H9 (cell line): Measurements from ENCODE around the gene RFT1. TPM values are rescaled to one million over a fixed set of nuclear protein-coding genes. Genes with fewer than 3 reads are reported as not detected.

Experiments used
- DNase-seq: peaks from one replicate; pipeline ENCODE4 v3.0.0-alpha.2; 2017
- H2AFZ ChIP-seq: one replicate; pipeline ENCODE4 v1.6.1; 2013; ENCODE audit warnings: mild to moderate bottlenecking, low read length, control low read depth, moderate library complexity
- H2AK5ac ChIP-seq: 2 replicates; pipeline ENCODE4 v1.6.1; 2013; ENCODE audit warnings: low read length, control low read depth, mixed read lengths; ENCODE audit not compliant: insufficient read length
- H2BK120ac ChIP-seq: one replicate; pipeline ENCODE4 v1.6.1; 2013; ENCODE audit warnings: low read depth, mild to moderate bottlenecking, low read length, control low read depth, inconsistent platforms; ENCODE audit not compliant: poor library complexity, severe bottlenecking
- H2BK12ac ChIP-seq: 2 replicates; pipeline ENCODE4 v1.6.1; 2013; ENCODE audit warnings: low read length, control low read depth, mixed read lengths, low read depth; ENCODE audit not compliant: insufficient read length
- H2BK15ac ChIP-seq: 2 replicates; pipeline ENCODE4 v1.6.1; 2013; ENCODE audit warnings: low read depth, low read length, control low read depth
- H2BK20ac ChIP-seq: one replicate; pipeline ENCODE4 v1.6.1; 2013; ENCODE audit warnings: low read depth, mild to moderate bottlenecking, low read length, control low read depth, inconsistent platforms; ENCODE audit not compliant: poor library complexity, severe bottlenecking
- H2BK5ac ChIP-seq: 2 replicates; pipeline ENCODE4 v1.6.1; 2013; ENCODE audit warnings: low read length, control low read depth, mixed read lengths; ENCODE audit not compliant: insufficient read length
- H3K14ac ChIP-seq: 2 replicates; pipeline ENCODE4 v1.6.1; 2013; ENCODE audit warnings: low read length, control low read depth; ENCODE audit not compliant: insufficient read depth
- H3K18ac ChIP-seq: 2 replicates; pipeline ENCODE4 v1.6.1; 2013; ENCODE audit warnings: low read depth, mild to moderate bottlenecking, mixed read lengths, low read length, control low read depth; ENCODE audit not compliant: insufficient read length
- H3K23ac ChIP-seq: 2 replicates; pipeline ENCODE4 v1.6.1; 2013; ENCODE audit warnings: low read length, control low read depth, mixed read lengths, low read depth; ENCODE audit not compliant: insufficient read length
- H3K23me2 ChIP-seq: 2 replicates; pipeline ENCODE4 v1.6.1; 2013; ENCODE audit warnings: low read depth, mild to moderate bottlenecking, mixed read lengths, low read length, control low read depth; ENCODE audit not compliant: insufficient read length, poor library complexity, severe bottlenecking
- H3K27ac ChIP-seq: 2 replicates; pipeline ENCODE4 v1.5.1; 2013; ENCODE audit warnings: low read length, control low read depth, mixed read lengths, low read depth; ENCODE audit not compliant: insufficient read length
- H3K27me3 ChIP-seq: 2 replicates; pipeline ENCODE4 v1.6.1; 2013; ENCODE audit warnings: low read length, control low read depth, inconsistent platforms; ENCODE audit not compliant: insufficient read depth
- H3K4ac ChIP-seq: 2 replicates; pipeline ENCODE4 v1.6.1; 2013; ENCODE audit warnings: low read depth, mild to moderate bottlenecking, control low read depth, inconsistent platforms, low read length, moderate library complexity
- H3K4me1 ChIP-seq: 2 replicates; pipeline ENCODE4 v1.6.1; 2013; ENCODE audit warnings: low read length, control low read depth, inconsistent platforms; ENCODE audit not compliant: insufficient read depth
- H3K4me2 ChIP-seq: 2 replicates; pipeline ENCODE4 v1.6.1; 2013; ENCODE audit warnings: low read length, control low read depth, mixed read lengths; ENCODE audit not compliant: insufficient read length, insufficient read depth
- H3K56ac ChIP-seq: 2 replicates; pipeline ENCODE4 v1.6.1; 2013; ENCODE audit warnings: low read depth, mild to moderate bottlenecking, mixed read lengths, low read length, control low read depth; ENCODE audit not compliant: insufficient read length
- H3K79me1 ChIP-seq: 2 replicates; pipeline ENCODE4 v1.6.1; 2013; ENCODE audit warnings: low read depth, mild to moderate bottlenecking, moderate library complexity, low read length, control low read depth, inconsistent platforms; ENCODE audit not compliant: insufficient read depth, poor library complexity, severe bottlenecking
- H3K79me2 ChIP-seq: 2 replicates; pipeline ENCODE4 v1.6.1; 2013; ENCODE audit warnings: low read length, control low read depth, inconsistent platforms; ENCODE audit not compliant: insufficient read depth
- H3K9ac ChIP-seq: 2 replicates; pipeline ENCODE4 v1.6.1; 2013; ENCODE audit warnings: low read length, control low read depth, mixed read lengths; ENCODE audit not compliant: insufficient read length; ENCODE audit errors: extremely low read depth
- H3K9me3 ChIP-seq: one replicate; pipeline ENCODE4 v1.6.1; 2013; ENCODE audit warnings: low read depth, low read length, inconsistent platforms; ENCODE audit not compliant: control insufficient read depth
- H3T11ph ChIP-seq: one replicate; pipeline ENCODE4 v1.6.1; 2013; ENCODE audit warnings: mild to moderate bottlenecking, low read length, control low read depth, inconsistent platforms
- H4K20me1 ChIP-seq: one replicate; pipeline ENCODE4 v1.6.1; 2013; ENCODE audit not compliant: control insufficient read depth, insufficient read length, insufficient read depth
- H4K5ac ChIP-seq: 2 replicates; pipeline ENCODE4 v1.6.1; 2013; ENCODE audit warnings: low read depth, mild to moderate bottlenecking, mixed read lengths, low read length, control low read depth; ENCODE audit not compliant: insufficient read length
- H4K8ac ChIP-seq: replicated peaks from 2 replicates; pipeline ENCODE4 v1.6.1; 2013; ENCODE audit warnings: low read length, control low read depth, mixed read lengths, low read depth; ENCODE audit not compliant: insufficient read length
- H4K91ac ChIP-seq: 2 replicates; pipeline ENCODE4 v1.6.1; 2013; ENCODE audit warnings: low read depth, mild to moderate bottlenecking, moderate library complexity, mixed read lengths, low read length, control low read depth; ENCODE audit not compliant: insufficient read length
- H3K27ac Mint-ChIP-seq, 3 experiments: 2 replicates in 2 of 3; 3 replicates in 1 of 3; pipeline ENCODE4 v1.8.0; 2020 to 2021; ENCODE audit warnings: mixed read lengths in 3 of 3, mild to moderate bottlenecking in 1 of 3, moderate library complexity in 1 of 3
- H3K27me3 Mint-ChIP-seq: 2 replicates; pipeline ENCODE4 v1.8.0; 2021; ENCODE audit warnings: low read depth, mild to moderate bottlenecking, moderate library complexity, mixed read lengths
- H3K36me3 Mint-ChIP-seq, 3 experiments: 2 replicates in 2 of 3; 3 replicates in 1 of 3; pipeline ENCODE4 v1.8.0; 2020 to 2021; ENCODE audit warnings: low read depth in 3 of 3, mixed read lengths in 3 of 3; ENCODE audit not compliant: insufficient read depth in 1 of 3
- H3K4me1 Mint-ChIP-seq, 2 experiments: 2 replicates each; pipeline ENCODE4 v1.8.0; 2020; ENCODE audit warnings: mixed read lengths in 2 of 2
- H3K4me3 Mint-ChIP-seq, 2 experiments: 2 replicates in 1 of 2; 3 replicates in 1 of 2; pipeline ENCODE4 v1.8.0; 2020 to 2021; ENCODE audit warnings: mild to moderate bottlenecking in 2 of 2, mixed read lengths in 2 of 2, moderate library complexity in 1 of 2
- H3K9me3 Mint-ChIP-seq, 2 experiments: 2 replicates in 1 of 2; 3 replicates in 1 of 2; pipeline ENCODE4 v1.8.0; 2020; ENCODE audit warnings: mild to moderate bottlenecking in 2 of 2, mixed read lengths in 2 of 2, moderate library complexity in 1 of 2
- CTCF ChIP-seq: fragments of 200-600 bp; sonication (generic); conservative IDR thresholded peaks from 3 replicates; pipeline ENCODE4 v1.8.0; 2021; ENCODE audit warnings: antibody characterized with exemption, mild to moderate bottlenecking
- WGBS: extraction: QIAGEN DNeasy Blood & Tissue Kit; methylation state at CpG from one replicate; pipeline ENCODE4 v1.1.7; 2013; ENCODE audit warnings: missing lambda C conversion rate, low lambda C conversion rate, mixed read lengths; ENCODE audit not compliant: insufficient read length; ENCODE audit errors: extremely low coverage; 5-methylcytosine and 5-hydroxymethylcytosine counted together
- total RNA-seq: library from RNA; stranded (reverse); gene quantifications from 2 replicates; pipeline ENCODE4 v1.2.1, GENCODE V29; 2021

Gene RFT1
- total RNA-seq, 1 experiment from 2014 or later = 24.1 TPM

- no peak for DNase-seq
These were observed 40.8 kb upstream of the RFT1 start for GRCh38 chr3:53171064-53171418.

More at GRCh38 chr3:53171064-53171418, 40.8 kb upstream of the RFT1 start:
- Mint-ChIP-seq H3K9me3 (no peaks in the 10 kb centered on the region), H3K4me3 (no peak overlapping the region; a peak in 2 of 5 replicates), H3K36me3 (peaks cover 0 to 4% (median 3%) of the 10 kb centered on the region in 3 experiments; a peak in 1 of 7 replicates), H3K27ac (peak overlapping the region; percentile 77 to 82 (median 78); a peak in 4 of 7 replicates), H3K27me3 (no peaks in the 10 kb centered on the region), H3K4me1 (peaks cover 48 to 58% of the 10 kb centered on the region in 2 experiments)
- H3K56ac ChIP-seq = no peak overlapping the region
- H3K4ac ChIP-seq = no peak overlapping the region
- H2AK5ac ChIP-seq = no peak overlapping the region
- TF ChIP-seq CTCF = no peak
- no peak overlapping the region for H2AFZ ChIP-seq
- H3K79me1 ChIP-seq = no peaks in the 10 kb centered on the region
- no peaks in the 10 kb centered on the region for H3K23me2 ChIP-seq
- WGBS = no CpG with 5 or more reads among the region's 7 CpGs
- no peak overlapping the region for H3K4me2 ChIP-seq
- no peak overlapping the region for H4K91ac ChIP-seq
- no peak overlapping the region for H2BK12ac ChIP-seq
- H2BK120ac ChIP-seq = no peak overlapping the region
- H3K4me1 ChIP-seq = peaks cover 8% of the 10 kb centered on the region; the same call in 1 of the 2 replicates
- H4K8ac ChIP-seq = no peak overlapping the region
- H3K9me3 ChIP-seq = no peaks in the 10 kb centered on the region
- no peaks in the 10 kb centered on the region; the same call in 1 of the 2 replicates for H3K79me2 ChIP-seq
- no peak overlapping the region for H3K9ac ChIP-seq
- H3K27ac ChIP-seq = no peak overlapping the region
- H2BK5ac ChIP-seq = no peak overlapping the region
- H2BK15ac ChIP-seq = no peak overlapping the region
- H4K5ac ChIP-seq = no peak overlapping the region
- H3K23ac ChIP-seq = no peak overlapping the region
- H3K14ac ChIP-seq = no peak overlapping the region
- H3T11ph ChIP-seq = no peak overlapping the region
- H4K20me1 ChIP-seq = no peaks in the 10 kb centered on the region
- no peak overlapping the region for H3K18ac ChIP-seq
- no peaks in the 10 kb centered on the region for H3K27me3 ChIP-seq
- H2BK20ac ChIP-seq = no peak overlapping the region
